Measurements from ENCODE around the gene EEF2. TPM values are rescaled to one million over a fixed set of nuclear protein-coding genes. Genes with fewer than 3 reads are reported as not detected.
A peak's percentile ranks its signal among the peaks of the same experiment; 100 is the strongest.

Gene EEF2
- total RNA-seq, 1 donor from 2014 or later = 2,359 TPM

DNA sequence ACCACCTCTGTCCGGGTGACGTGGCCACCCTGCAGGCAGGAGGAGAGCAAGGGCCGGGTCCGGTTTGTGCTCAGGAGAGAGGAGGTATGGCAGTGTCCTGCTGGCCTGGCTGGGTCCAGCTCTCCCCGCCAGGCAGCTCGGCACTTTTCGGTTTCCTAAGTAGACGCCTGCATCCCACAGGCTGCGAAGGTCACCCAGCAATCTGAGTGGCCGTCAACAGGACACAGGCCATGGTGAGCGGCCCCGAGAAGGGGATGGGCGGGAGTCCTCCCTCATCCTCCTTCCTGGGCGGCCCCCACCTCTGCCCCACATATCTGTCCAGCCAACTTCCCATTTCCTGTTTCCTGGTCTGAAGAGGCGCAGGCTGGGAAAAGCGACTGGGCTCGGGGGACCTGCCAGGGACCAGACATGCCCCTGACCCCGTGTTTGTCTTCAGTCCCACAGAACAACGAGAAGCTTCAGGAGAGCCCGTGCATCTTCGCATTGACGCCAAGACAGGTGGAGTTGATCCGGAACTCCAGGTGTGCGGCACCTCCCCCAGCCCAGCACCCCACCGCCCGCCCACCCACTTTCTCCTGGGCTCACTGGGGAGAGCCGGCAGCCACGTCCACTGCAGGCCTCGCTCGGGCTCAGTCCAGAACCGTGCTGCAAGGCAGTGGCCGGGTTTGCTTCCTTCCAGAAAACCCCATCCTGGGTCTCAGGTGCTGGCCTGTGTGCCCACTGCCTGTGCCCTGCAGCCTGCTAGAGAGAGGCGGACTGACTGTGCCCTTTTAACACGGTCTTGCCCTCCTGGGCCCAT lies 38.5 kb upstream of the EEF2 start:
- peaks cover 9% of the 10 kb centered on the region for H3K36me3 Mint-ChIP-seq (ENCODE audit: low read depth)
- no peak for DNase-seq (ENCODE audit: low spot score)
- no peak overlapping the region for H3K4me3 Mint-ChIP-seq
- H3K27me3 Mint-ChIP-seq (ENCODE audit: insufficient read depth) = no peaks in the 10 kb centered on the region
- intact Hi-C loops (cut with micrococcal nuclease) = no loop called here
- no peaks in the 10 kb centered on the region for H3K4me1 Mint-ChIP-seq (ENCODE audit: low read depth)
- no peak overlapping the region for H3K27ac Mint-ChIP-seq
- H3K9me3 Mint-ChIP-seq = no peaks in the 10 kb centered on the region

DNA sequence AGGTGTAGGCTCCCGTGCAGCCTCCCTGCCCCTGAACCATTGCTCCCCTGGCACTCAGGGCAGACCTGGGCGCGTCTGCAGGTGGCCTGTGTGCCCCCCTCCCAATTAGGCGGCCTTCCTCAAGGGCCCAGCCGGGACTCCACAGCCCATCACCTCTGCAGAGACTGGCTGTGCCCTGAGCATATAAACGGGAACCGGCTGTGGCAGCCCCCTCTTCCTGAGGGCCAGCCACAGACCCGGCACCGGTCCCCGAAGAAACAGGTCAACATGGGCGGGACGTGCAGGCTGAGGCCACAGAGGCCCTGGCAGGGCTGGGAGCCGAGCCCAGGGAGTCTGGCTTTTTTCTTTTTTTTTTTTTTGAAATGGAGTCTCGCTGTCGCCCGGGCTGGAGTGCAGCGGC lies 34.3 kb upstream of the EEF2 start:
- DNase-seq (ENCODE audit: low spot score) = no peak
- no peaks in the 10 kb centered on the region for H3K9me3 Mint-ChIP-seq
- no peak overlapping the region for H3K4me3 Mint-ChIP-seq
- H3K27ac Mint-ChIP-seq = no peak overlapping the region
- intact Hi-C loops (cut with micrococcal nuclease) = no loop called here
- no peaks in the 10 kb centered on the region for H3K27me3 Mint-ChIP-seq (ENCODE audit: insufficient read depth)
- H3K36me3 Mint-ChIP-seq (ENCODE audit: low read depth) = peaks cover 9% of the 10 kb centered on the region
- no peaks in the 10 kb centered on the region for H3K4me1 Mint-ChIP-seq (ENCODE audit: low read depth)

GRCh38 chr19:4018775-4019504 lies 33.7 kb upstream of the EEF2 start:
- H3K27me3 Mint-ChIP-seq (ENCODE audit: insufficient read depth) = no peaks in the 10 kb centered on the region
- H3K4me1 Mint-ChIP-seq (ENCODE audit: low read depth) = no peaks in the 10 kb centered on the region
- H3K4me3 Mint-ChIP-seq = no peak overlapping the region
- no peaks in the 10 kb centered on the region for H3K9me3 Mint-ChIP-seq
- H3K27ac Mint-ChIP-seq = no peak overlapping the region
- H3K36me3 Mint-ChIP-seq (ENCODE audit: low read depth) = peaks cover 9% of the 10 kb centered on the region
- DNase-seq (ENCODE audit: low spot score) = no peak
- intact Hi-C loops (cut with micrococcal nuclease) = no loop called here

- no peak for DNase-seq (ENCODE audit: low spot score)
These were observed 32.9 kb upstream of the EEF2 start for GRCh38 chr19:4018140-4018613.

DNA sequence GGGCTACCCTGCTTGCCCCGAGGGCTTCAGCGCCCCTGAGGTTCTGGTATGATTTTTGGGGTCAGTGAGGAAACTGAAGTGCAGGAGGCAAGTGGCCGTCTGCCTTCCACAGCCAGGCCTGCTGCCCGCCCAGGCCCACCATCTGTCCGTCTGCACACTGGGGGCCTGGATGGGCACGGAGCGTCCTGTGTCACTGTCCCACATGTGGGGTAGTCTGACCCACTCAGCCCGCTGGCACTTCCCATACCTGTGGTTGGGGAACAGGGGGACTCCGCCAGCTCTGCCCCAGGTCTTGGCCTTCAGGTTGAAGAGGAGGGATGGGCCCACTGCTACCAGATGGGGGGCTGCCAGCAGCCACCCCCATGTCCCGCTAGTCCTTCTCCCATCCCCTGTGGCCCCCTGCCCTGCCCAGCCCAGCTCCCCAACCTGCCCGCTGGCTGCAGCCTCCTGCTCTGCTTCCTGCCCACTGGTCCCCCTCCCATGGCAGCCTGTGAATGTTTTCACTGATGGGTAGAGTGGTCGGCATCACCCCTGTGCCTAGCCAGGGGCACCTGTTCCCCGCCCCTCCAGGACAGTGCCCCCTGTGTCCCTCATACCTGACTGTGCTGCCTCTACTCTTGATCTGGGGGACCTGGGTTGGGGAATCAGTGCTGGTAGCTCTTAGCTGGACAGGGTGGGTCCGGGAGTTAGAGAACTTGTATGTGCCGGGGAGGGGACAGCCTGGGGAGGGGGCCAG lies 31.8 kb upstream of the EEF2 start:
- no peak for DNase-seq (ENCODE audit: low spot score)
- intact Hi-C loops (cut with micrococcal nuclease) = no loop called here
- no peak overlapping the region for H3K27ac Mint-ChIP-seq
- H3K4me1 Mint-ChIP-seq (ENCODE audit: low read depth) = no peaks in the 10 kb centered on the region
- H3K27me3 Mint-ChIP-seq (ENCODE audit: insufficient read depth) = no peaks in the 10 kb centered on the region
- no peak overlapping the region for H3K4me3 Mint-ChIP-seq
- peaks cover 16% of the 10 kb centered on the region for H3K36me3 Mint-ChIP-seq (ENCODE audit: low read depth)
- H3K9me3 Mint-ChIP-seq = no peaks in the 10 kb centered on the region

More at GRCh38 chr19:4018140-4018613, 32.9 kb upstream of the EEF2 start:
- intact Hi-C loops (cut with micrococcal nuclease) = no loop called here
- H3K4me3 Mint-ChIP-seq = no peak overlapping the region
- H3K9me3 Mint-ChIP-seq = no peaks in the 10 kb centered on the region
- H3K27me3 Mint-ChIP-seq (ENCODE audit: insufficient read depth) = no peaks in the 10 kb centered on the region
- H3K4me1 Mint-ChIP-seq (ENCODE audit: low read depth) = no peaks in the 10 kb centered on the region
- no peak overlapping the region for H3K27ac Mint-ChIP-seq
- H3K36me3 Mint-ChIP-seq (ENCODE audit: low read depth) = peaks cover 10% of the 10 kb centered on the region

DNA sequence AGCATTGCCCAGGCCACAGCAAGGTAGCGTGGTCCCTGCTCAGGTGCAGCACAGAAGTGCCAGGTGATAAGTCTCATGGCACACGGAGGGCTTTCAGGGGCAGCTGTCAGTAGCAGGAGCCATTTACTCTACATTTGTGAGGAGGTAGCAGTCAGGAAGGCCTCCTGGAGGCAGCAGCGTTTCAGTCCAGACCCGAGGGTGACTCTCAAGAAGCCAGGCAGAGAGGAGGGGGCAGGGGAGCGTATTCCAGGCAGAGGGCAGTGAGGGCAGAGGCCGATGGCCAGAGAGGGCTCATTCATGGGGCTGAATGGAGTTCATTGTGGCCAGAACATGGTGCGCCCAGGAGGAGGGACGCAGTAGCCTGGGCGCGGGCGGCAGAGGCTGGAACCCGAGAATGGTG lies 31.2 kb upstream of the EEF2 start:
- H3K9me3 Mint-ChIP-seq = no peaks in the 10 kb centered on the region
- H3K4me1 Mint-ChIP-seq (ENCODE audit: low read depth) = no peaks in the 10 kb centered on the region
- no peaks in the 10 kb centered on the region for H3K27me3 Mint-ChIP-seq (ENCODE audit: insufficient read depth)
- intact Hi-C loops (cut with micrococcal nuclease) = no loop called here
- no peak overlapping the region for H3K27ac Mint-ChIP-seq
- H3K4me3 Mint-ChIP-seq = no peak overlapping the region
- H3K36me3 Mint-ChIP-seq (ENCODE audit: low read depth) = peaks cover 14% of the 10 kb centered on the region
- no peak for DNase-seq (ENCODE audit: low spot score)

GRCh38 chr19:4015705-4016402 lies 30.6 kb upstream of the EEF2 start:
- Mint-ChIP-seq H3K27ac (no peak overlapping the region), H3K4me3 (no peak overlapping the region), H3K4me1 (ENCODE audit: low read depth) (no peaks in the 10 kb centered on the region), H3K36me3 (ENCODE audit: low read depth) (peaks cover 15% of the 10 kb centered on the region), H3K27me3 (ENCODE audit: insufficient read depth) (no peaks in the 10 kb centered on the region), H3K9me3 (no peaks in the 10 kb centered on the region)
- DNase-seq (ENCODE audit: low spot score) = no peak
- intact Hi-C loops (cut with micrococcal nuclease) = no loop called here

DNA sequence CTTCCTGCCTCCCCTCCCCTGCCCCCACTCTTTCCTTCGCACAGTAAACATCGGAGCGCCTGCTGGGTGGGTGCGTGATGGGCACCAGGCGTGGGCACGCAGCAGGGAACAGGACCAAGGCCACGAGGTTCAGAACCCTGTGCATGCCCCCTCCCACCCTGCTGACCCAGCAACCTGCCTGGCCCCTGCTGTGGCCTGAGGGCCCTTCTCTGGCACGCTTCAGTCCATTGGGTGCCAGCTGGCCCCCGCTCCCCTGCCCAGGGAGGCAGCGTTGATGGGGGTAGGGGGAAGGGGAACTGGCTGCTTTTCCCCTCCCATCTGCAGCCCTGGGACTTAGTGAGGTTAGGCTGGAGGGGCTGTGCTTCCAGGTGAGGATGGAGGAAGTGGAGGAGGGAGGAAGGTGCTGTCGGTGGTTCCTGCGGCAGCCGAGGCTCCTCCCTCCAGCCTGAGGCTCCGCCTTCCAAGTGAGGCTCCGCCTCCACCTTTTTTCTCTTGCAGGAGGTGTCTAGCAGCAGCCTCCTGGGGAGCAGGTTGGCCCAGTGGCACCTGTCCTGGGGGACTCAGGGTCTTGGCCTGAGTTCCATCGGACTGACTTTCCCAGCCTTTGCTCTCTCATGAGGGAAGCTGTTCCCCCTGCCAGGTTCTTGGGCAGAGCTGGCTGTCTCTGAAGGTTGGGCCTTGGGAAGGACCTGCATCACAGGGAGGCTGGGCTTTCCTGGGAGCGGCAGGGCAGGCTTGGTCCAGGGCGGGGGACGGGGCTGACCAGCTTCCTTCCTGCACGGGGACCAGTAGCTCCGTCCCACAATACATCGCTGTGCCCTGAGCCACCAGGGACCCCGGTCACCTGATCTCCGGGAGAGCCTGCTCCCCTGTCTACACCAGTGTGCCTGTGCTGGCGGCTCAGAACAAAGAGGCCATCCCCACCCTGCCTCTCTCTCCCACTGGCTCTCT lies 29.6 kb upstream of the EEF2 start:
- intact Hi-C loops (cut with micrococcal nuclease) = no loop called here
- H3K4me1 Mint-ChIP-seq (ENCODE audit: low read depth) = peaks cover 3% of the 10 kb centered on the region
- H3K9me3 Mint-ChIP-seq = no peaks in the 10 kb centered on the region
- DNase-seq (ENCODE audit: low spot score) = peak; percentile 38
- H3K27me3 Mint-ChIP-seq (ENCODE audit: insufficient read depth) = no peaks in the 10 kb centered on the region
- H3K27ac Mint-ChIP-seq = no peak overlapping the region
- no peak overlapping the region for H3K4me3 Mint-ChIP-seq
- H3K36me3 Mint-ChIP-seq (ENCODE audit: low read depth) = peaks cover 15% of the 10 kb centered on the region

GRCh38 chr19:4013886-4014540 lies 28.8 kb upstream of the EEF2 start:
- H3K27me3 Mint-ChIP-seq (ENCODE audit: insufficient read depth) = no peaks in the 10 kb centered on the region
- no peak overlapping the region for H3K4me3 Mint-ChIP-seq
- peaks cover 15% of the 10 kb centered on the region for H3K36me3 Mint-ChIP-seq (ENCODE audit: low read depth)
- peaks cover 11% of the 10 kb centered on the region for H3K4me1 Mint-ChIP-seq (ENCODE audit: low read depth)
- H3K27ac Mint-ChIP-seq = no peak overlapping the region
- H3K9me3 Mint-ChIP-seq = no peaks in the 10 kb centered on the region
- intact Hi-C loops (cut with micrococcal nuclease) = no loop called here
- DNase-seq (ENCODE audit: low spot score) = no peak

GRCh38 chr19:4012975-4013634 lies 27.8 kb upstream of the EEF2 start:
- Mint-ChIP-seq H3K27me3 (ENCODE audit: insufficient read depth) (no peaks in the 10 kb centered on the region), H3K36me3 (ENCODE audit: low read depth) (peaks cover 15% of the 10 kb centered on the region), H3K4me3 (no peak overlapping the region), H3K4me1 (ENCODE audit: low read depth) (peaks cover 18% of the 10 kb centered on the region), H3K27ac (no peak overlapping the region), H3K9me3 (no peaks in the 10 kb centered on the region)
- no peak for DNase-seq (ENCODE audit: low spot score)
- intact Hi-C loops (cut with micrococcal nuclease) = no loop called here

All from activated T-helper 1 cell treated with anti-CD3 and anti-CD28 coated beads, Interleukin-12 subunit alpha, Interleukin-12 subunit beta, Interleukin-2, Interleukin-4 antibody, amounts not matched to agents 30 ng/mL and 10 ng/mL and 1 ng/mL, durations not matched to agents 14 hours and 24 hours and 36 hours (primary cell).